ENCODE measurements around the gene ZDHHC14.
"Not testable (repeated sequence)": the region's sequence is repeated elsewhere in the genome, so short reads cannot be mapped to it uniquely, and the experiment has no call there.

ZDHHC14 gene

GRCh38 chr6:157380779-157381561 is at the start of gene ZDHHC14:
TSS of gene ZDHHC14 (plus strand) at chr6:157381190.
- DNase-seq, result peak; percentile 69

- DNase-seq, result no peak
Measured at GRCh38 chr6:157332813-157333212, 48.2 kb upstream of the ZDHHC14 start.

GRCh38 chr6:157333537-157333936 is 47.5 kb upstream of the ZDHHC14 start:
- no peak for DNase-seq

GRCh38 chr6:157333956-157334355 is 47.0 kb upstream of the ZDHHC14 start:
- DNase-seq, result no peak

GRCh38 chr6:157335829-157336228 is 45.2 kb upstream of the ZDHHC14 start:
- DNase-seq, result no peak

- DNase-seq, result not testable (repeated sequence)
Measured at GRCh38 chr6:157337276-157337675, 43.7 kb upstream of the ZDHHC14 start.

- no peak for DNase-seq
Measured at GRCh38 chr6:157337751-157338150, 43.2 kb upstream of the ZDHHC14 start.

GRCh38 chr6:157339432-157339831 is 41.6 kb upstream of the ZDHHC14 start:
- DNase-seq, result no peak

GRCh38 chr6:157343732-157344131 is 37.3 kb upstream of the ZDHHC14 start:
- no peak for DNase-seq

GRCh38 chr6:157346373-157346772 is 34.6 kb upstream of the ZDHHC14 start:
- no peak for DNase-seq

GRCh38 chr6:157358287-157358686 is 22.7 kb upstream of the ZDHHC14 start:
- no peak for DNase-seq

GRCh38 chr6:157361886-157362285 is 19.1 kb upstream of the ZDHHC14 start:
- DNase-seq, result no peak

GRCh38 chr6:157364705-157365104 is 16.3 kb upstream of the ZDHHC14 start:
- no peak for DNase-seq

GRCh38 chr6:157366648-157367047 is 14.3 kb upstream of the ZDHHC14 start:
- no peak for DNase-seq

GRCh38 chr6:157368359-157369049 is 12.5 kb upstream of the ZDHHC14 start:
- DNase-seq, result no peak

- DNase-seq, result no peak
Measured at GRCh38 chr6:157370755-157371154, 10.2 kb upstream of the ZDHHC14 start.

GRCh38 chr6:157372501-157373280 is 8.3 kb upstream of the ZDHHC14 start:
- DNase-seq, result no peak

GRCh38 chr6:157374889-157375443 is 6.0 kb upstream of the ZDHHC14 start:
- DNase-seq, result no peak

- DNase-seq, result no peak
Measured at GRCh38 chr6:157376241-157376640, 4.7 kb upstream of the ZDHHC14 start.

- peak; percentile 63 for DNase-seq
Measured at GRCh38 chr6:157376706-157377230, 4.2 kb upstream of the ZDHHC14 start.

- peak; percentile 94 for DNase-seq
Measured at GRCh38 chr6:157379656-157380457, 1.1 kb upstream of the ZDHHC14 start.

- no peak for DNase-seq
Measured at GRCh38 chr6:157380458-157380778, 572 bp upstream of the ZDHHC14 start.

Data from NCI-H1092 (cell line).